DND-41 (cell line): ENCODE results near the gene CTSF.
"Not testable (repeated sequence)": the region's sequence is repeated elsewhere in the genome, so short reads cannot be mapped to it uniquely, and the experiment has no call there.

ENCODE experiments used
- ATAC-seq: fragments of 200-7000 bp; cut with Tn5 transposase; 3 replicates; pipeline ENCODE4 v1.9.1; 2021; ENCODE audit warnings: low read depth; ENCODE audit not compliant: insufficient read depth
- DNase-seq: peaks from one replicate; pipeline ENCODE4 v3.0.0-alpha.2; 2020
- H2AFZ ChIP-seq: 2 replicates; pipeline ENCODE4 v1.6.0; 2012; ENCODE audit warnings: low read depth, low read length
- H3K27ac ChIP-seq: 2 replicates; pipeline ENCODE4 v1.5.1; 2012; ENCODE audit warnings: low read length, inconsistent platforms
- H3K27me3 ChIP-seq: fragments of 200-600 bp; sonication (generic); 2 replicates; pipeline ENCODE4 v1.6.0; 2012; ENCODE audit warnings: low read length, mild to moderate bottlenecking, inconsistent platforms; ENCODE audit not compliant: insufficient read depth, poor library complexity
- H3K36me3 ChIP-seq: 2 replicates; pipeline ENCODE4 v1.5.1; 2012; ENCODE audit warnings: low read length, inconsistent platforms; ENCODE audit not compliant: insufficient read depth
- H3K4me1 ChIP-seq: 2 replicates; pipeline ENCODE4 v1.5.1; 2012; ENCODE audit warnings: mild to moderate bottlenecking, low read length; ENCODE audit not compliant: insufficient read depth
- H3K4me2 ChIP-seq: 2 replicates; pipeline ENCODE4 v1.6.0; 2012; ENCODE audit warnings: mild to moderate bottlenecking, moderate library complexity, low read length, inconsistent platforms; ENCODE audit not compliant: insufficient read depth
- H3K4me3 ChIP-seq, 2 experiments: fragments of 200-600 bp in 1 of 2; shearing (Covaris generic) in 1 of 2; 2 replicates each; pipeline ENCODE4 v1.5.1; 2012 to 2016; ENCODE audit warnings: inconsistent platforms in 2 of 2, low read length in 2 of 2, mild to moderate bottlenecking in 2 of 2, low read depth in 1 of 2, moderate library complexity in 1 of 2
- H3K79me2 ChIP-seq: 2 replicates; pipeline ENCODE4 v1.6.0; 2012; ENCODE audit warnings: low read length, inconsistent platforms; ENCODE audit not compliant: insufficient read depth
- H3K9ac ChIP-seq: 2 replicates; pipeline ENCODE4 v1.6.0; 2012; ENCODE audit warnings: low read depth, mild to moderate bottlenecking, inconsistent platforms, low read length, moderate library complexity
- H3K9me3 ChIP-seq: 2 replicates; pipeline ENCODE4 v1.5.1; 2012; ENCODE audit warnings: low read length, moderate library complexity, mild to moderate bottlenecking, inconsistent platforms; ENCODE audit not compliant: insufficient read depth, severe bottlenecking
- H4K20me1 ChIP-seq: 2 replicates; pipeline ENCODE4 v1.6.0; 2012; ENCODE audit warnings: low read length; ENCODE audit not compliant: insufficient read depth
- EZH2 ChIP-seq: IDR thresholded peaks from 3 replicates; pipeline ENCODE4 v1.6.1; 2012; ENCODE audit warnings: borderline replicate concordance, low read depth, mild to moderate bottlenecking, moderate library complexity, low read length, inconsistent platforms; ENCODE audit not compliant: severe bottlenecking
- TF ChIP-seq, protein P1 (sequence below): IDR thresholded peaks from 2 replicates; pipeline ENCODE4 v1.5.1; 2012; ENCODE audit warnings: borderline replicate concordance, low read length, moderate library complexity, mild to moderate bottlenecking; ENCODE audit not compliant: poor library complexity, severe bottlenecking; ENCODE audit errors: extremely low read depth

CTSF gene

GRCh38 chr11:66543263-66544107 lies 24.9 kb downstream of the CTSF start:
- no peak for TF ChIP-seq EZH2
- TF ChIP-seq, protein P1, sequence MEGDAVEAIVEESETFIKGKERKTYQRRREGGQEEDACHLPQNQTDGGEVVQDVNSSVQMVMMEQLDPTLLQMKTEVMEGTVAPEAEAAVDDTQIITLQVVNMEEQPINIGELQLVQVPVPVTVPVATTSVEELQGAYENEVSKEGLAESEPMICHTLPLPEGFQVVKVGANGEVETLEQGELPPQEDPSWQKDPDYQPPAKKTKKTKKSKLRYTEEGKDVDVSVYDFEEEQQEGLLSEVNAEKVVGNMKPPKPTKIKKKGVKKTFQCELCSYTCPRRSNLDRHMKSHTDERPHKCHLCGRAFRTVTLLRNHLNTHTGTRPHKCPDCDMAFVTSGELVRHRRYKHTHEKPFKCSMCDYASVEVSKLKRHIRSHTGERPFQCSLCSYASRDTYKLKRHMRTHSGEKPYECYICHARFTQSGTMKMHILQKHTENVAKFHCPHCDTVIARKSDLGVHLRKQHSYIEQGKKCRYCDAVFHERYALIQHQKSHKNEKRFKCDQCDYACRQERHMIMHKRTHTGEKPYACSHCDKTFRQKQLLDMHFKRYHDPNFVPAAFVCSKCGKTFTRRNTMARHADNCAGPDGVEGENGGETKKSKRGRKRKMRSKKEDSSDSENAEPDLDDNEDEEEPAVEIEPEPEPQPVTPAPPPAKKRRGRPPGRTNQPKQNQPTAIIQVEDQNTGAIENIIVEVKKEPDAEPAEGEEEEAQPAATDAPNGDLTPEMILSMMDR = peak; percentile 69
- peak overlapping the region in 1 of 2 experiments; percentile 90; a peak in 2 of 4 replicates for H3K4me3 ChIP-seq
- ATAC-seq = peak; percentile 76
- no peaks in the 10 kb centered on the region for H4K20me1 ChIP-seq
- H3K9ac ChIP-seq = peak overlapping the region; percentile 91
- peaks cover 8% of the 10 kb centered on the region for H3K79me2 ChIP-seq
- peaks cover 36% of the 10 kb centered on the region for H3K36me3 ChIP-seq
- DNase-seq = peak; percentile 82
- peak overlapping the region; percentile 77 for H3K4me2 ChIP-seq
- H3K27me3 ChIP-seq = no peaks in the 10 kb centered on the region
- H3K4me1 ChIP-seq = peaks cover 32% of the 10 kb centered on the region
- H3K9me3 ChIP-seq = no peaks in the 10 kb centered on the region
- H2AFZ ChIP-seq = peak overlapping the region; percentile 15; the same call in 1 of the 2 replicates
- peak overlapping the region; percentile 81 for H3K27ac ChIP-seq

GRCh38 chr11:66542362-66542761 lies 26.0 kb downstream of the CTSF start:
- Histone ChIP-seq H3K4me3 (no peak overlapping the region), H3K9me3 (no peaks in the 10 kb centered on the region), H3K79me2 (peaks cover 8% of the 10 kb centered on the region), H2AFZ (no peak overlapping the region), H3K4me1 (peaks cover 32% of the 10 kb centered on the region), H3K27me3 (no peaks in the 10 kb centered on the region), H4K20me1 (no peaks in the 10 kb centered on the region), H3K36me3 (peaks cover 36% of the 10 kb centered on the region), H3K4me2 (no peak overlapping the region), H3K27ac (no peak overlapping the region), H3K9ac (no peak overlapping the region)
- TF ChIP-seq EZH2 = no peak
- TF ChIP-seq, protein P1 = no peak
- no peak for ATAC-seq
- DNase-seq = no peak

GRCh38 chr11:66541892-66542291 lies 26.5 kb downstream of the CTSF start:
- Histone ChIP-seq H3K79me2 (peaks cover 8% of the 10 kb centered on the region), H3K27me3 (no peaks in the 10 kb centered on the region), H3K9ac (no peak overlapping the region), H4K20me1 (no peaks in the 10 kb centered on the region), H3K27ac (no peak overlapping the region), H3K4me2 (no peak overlapping the region), H3K9me3 (no peaks in the 10 kb centered on the region), H2AFZ (no peak overlapping the region), H3K4me1 (peaks cover 32% of the 10 kb centered on the region), H3K4me3 (no peak overlapping the region), H3K36me3 (peaks cover 39% of the 10 kb centered on the region)
- TF ChIP-seq, protein P1 = no peak
- no peak for TF ChIP-seq EZH2
- no peak for DNase-seq
- no peak for ATAC-seq

GRCh38 chr11:66540598-66540997 lies 27.8 kb downstream of the CTSF start:
- H4K20me1 ChIP-seq, H3K9ac ChIP-seq, H3K4me2 ChIP-seq, H3K4me3 ChIP-seq, H3K27me3 ChIP-seq, ATAC-seq, H3K27ac ChIP-seq, H3K79me2 ChIP-seq, H2AFZ ChIP-seq, DNase-seq, H3K9me3 ChIP-seq: not testable (repeated sequence)
- Histone ChIP-seq H3K36me3 (peaks cover 39% of the 10 kb centered on the region), H3K4me1 (peaks cover 25% of the 10 kb centered on the region)
